NT2/D1 (cell line): Measurements from ENCODE around the gene FBXL16.
A peak's percentile ranks its signal among the peaks of the same experiment; 100 is the strongest.

ENCODE experiments used
- DNase-seq: peaks from one replicate; pipeline ENCODE4 v3.0.0-alpha.2; 2011; ENCODE audit warnings: low read depth, low spot score
- H3K27me3 ChIP-seq: 2 replicates; pipeline ENCODE4 v1.6.0; 2011; ENCODE audit warnings: mild to moderate bottlenecking; ENCODE audit not compliant: insufficient read length, insufficient read depth
- H3K36me3 ChIP-seq: 2 replicates; pipeline ENCODE4 v1.6.1; 2011; ENCODE audit warnings: mild to moderate bottlenecking, low read length, mixed read lengths; ENCODE audit not compliant: insufficient read depth, insufficient read length
- H3K4me1 ChIP-seq: 2 replicates; pipeline ENCODE4 v1.5.1; 2011; ENCODE audit not compliant: insufficient read depth, insufficient read length
- H3K4me3 ChIP-seq: 2 replicates; pipeline ENCODE4 v1.5.1; 2011; ENCODE audit warnings: low read depth; ENCODE audit not compliant: insufficient read length
- H3K9ac ChIP-seq: 2 replicates; pipeline ENCODE4 v1.6.0; 2011; ENCODE audit warnings: low read depth; ENCODE audit not compliant: insufficient read length
- H3K9me3 ChIP-seq: 2 replicates; pipeline ENCODE4 v1.5.1; 2011; ENCODE audit warnings: mild to moderate bottlenecking, low read length; ENCODE audit not compliant: insufficient read depth
- SUZ12 ChIP-seq: IDR thresholded peaks from 2 replicates; pipeline ENCODE4 v1.6.1; 2011; ENCODE audit not compliant: insufficient read length, insufficient read depth; ENCODE audit errors: extremely low read depth
- YY1 ChIP-seq: IDR thresholded peaks from 2 replicates; pipeline ENCODE4 v1.6.1; 2011; ENCODE audit not compliant: insufficient read length, insufficient read depth
- ZNF274 ChIP-seq: IDR thresholded peaks from 2 replicates; pipeline ENCODE4 v1.6.1; 2011; ENCODE audit warnings: mild to moderate bottlenecking, low read depth, low read length

FBXL16 gene

GRCh38 chr16:657487-657886 is 48.1 kb downstream of the FBXL16 start:
- Histone ChIP-seq H3K4me1 (peaks cover 19% of the 10 kb centered on the region), H3K27me3 (no peaks in the 10 kb centered on the region), H3K9ac (no peak overlapping the region), H3K9me3 (no peaks in the 10 kb centered on the region), H3K36me3 (peaks cover 89% of the 10 kb centered on the region), H3K4me3 (no peak overlapping the region)
- TF ChIP-seq ZNF274 = no peak
- TF ChIP-seq SUZ12 = no peak
- TF ChIP-seq YY1 = no peak
- no peak for DNase-seq

- no peak overlapping the region for H3K9ac ChIP-seq
- no peaks in the 10 kb centered on the region for H3K9me3 ChIP-seq
- H3K27me3 ChIP-seq = no peaks in the 10 kb centered on the region
- no peak for DNase-seq
- TF ChIP-seq YY1 = no peak
- TF ChIP-seq ZNF274 = no peak
- TF ChIP-seq SUZ12 = no peak
- no peak overlapping the region for H3K4me3 ChIP-seq
- peaks cover 85% of the 10 kb centered on the region for H3K36me3 ChIP-seq
- H3K4me1 ChIP-seq = peaks cover 11% of the 10 kb centered on the region
These were observed 51.6 kb downstream of the FBXL16 start for GRCh38 chr16:654034-654433.

- Histone ChIP-seq H3K4me3 (no peak overlapping the region), H3K9me3 (no peaks in the 10 kb centered on the region), H3K9ac (no peak overlapping the region), H3K36me3 (peaks cover 72% of the 10 kb centered on the region), H3K4me1 (peaks cover 11% of the 10 kb centered on the region), H3K27me3 (no peaks in the 10 kb centered on the region)
- DNase-seq = no peak
- no peak for TF ChIP-seq SUZ12
- TF ChIP-seq YY1 = no peak
- no peak for TF ChIP-seq ZNF274
These were observed 52.9 kb downstream of the FBXL16 start for GRCh38 chr16:652454-653305.

GRCh38 chr16:651844-652243 is 53.8 kb downstream of the FBXL16 start:
- H3K4me1 ChIP-seq = peaks cover 17% of the 10 kb centered on the region
- DNase-seq = no peak
- no peak overlapping the region for H3K4me3 ChIP-seq
- peaks cover 71% of the 10 kb centered on the region for H3K36me3 ChIP-seq
- no peaks in the 10 kb centered on the region for H3K27me3 ChIP-seq
- no peaks in the 10 kb centered on the region for H3K9me3 ChIP-seq
- TF ChIP-seq YY1 (no peak), SUZ12 (no peak)
- H3K9ac ChIP-seq = no peak overlapping the region

- H3K36me3 ChIP-seq = peaks cover 54% of the 10 kb centered on the region
- peak overlapping the region; percentile 90 for H3K4me3 ChIP-seq
- TF ChIP-seq ZNF274 (no peak), YY1 (no peak), SUZ12 (no peak)
- no peaks in the 10 kb centered on the region for H3K9me3 ChIP-seq
- DNase-seq = no peak
- H3K4me1 ChIP-seq = peaks cover 28% of the 10 kb centered on the region
- no peaks in the 10 kb centered on the region for H3K27me3 ChIP-seq
- peak overlapping the region; percentile 96 for H3K9ac ChIP-seq
These were observed 56.0 kb downstream of the FBXL16 start for GRCh38 chr16:649631-650030.

- Histone ChIP-seq H3K4me1 (peaks cover 30% of the 10 kb centered on the region), H3K27me3 (no peaks in the 10 kb centered on the region), H3K36me3 (peaks cover 52% of the 10 kb centered on the region), H3K4me3 (peak within 1 kb of the TSS; percentile 90), H3K9me3 (no peaks in the 10 kb centered on the region), H3K9ac (peak within 1 kb of the TSS; percentile 96)
- DNase-seq = peak; percentile 87
- no peak for TF ChIP-seq SUZ12
- peak; percentile 92 for TF ChIP-seq YY1
- TF ChIP-seq ZNF274 = no peak
These were observed 56.6 kb downstream of the FBXL16 start, which contains the start of gene WDR90 for GRCh38 chr16:648781-649589. Gene WDR90, plus strand, starts transcription at chr16:649365. Its CDS starts 52 bp downstream, at chr16:649417.

GRCh38 chr16:648071-648780 is 57.4 kb downstream of the FBXL16 start:
- peaks cover 44% of the 10 kb centered on the region for H3K36me3 ChIP-seq
- H3K4me1 ChIP-seq = peaks cover 27% of the 10 kb centered on the region
- H3K9ac ChIP-seq = peak overlapping the region; percentile 96
- H3K9me3 ChIP-seq = no peaks in the 10 kb centered on the region
- H3K27me3 ChIP-seq = no peaks in the 10 kb centered on the region
- peak overlapping the region; percentile 90 for H3K4me3 ChIP-seq
- no peak for TF ChIP-seq YY1
- no peak for TF ChIP-seq ZNF274
- no peak for TF ChIP-seq SUZ12
- DNase-seq = no peak
